HepG2 (cell line): ENCODE data around the gene ING1. TPM values are rescaled to one million over a fixed set of nuclear protein-coding genes. Genes with fewer than 3 reads are reported as not detected.

Experiments
- ATAC-seq: fragments of 200-7000 bp; cut with Tn5 transposase; 3 replicates; pipeline ENCODE4 v1.9.1; 2020; ENCODE audit warnings: mild to moderate bottlenecking, moderate library complexity
- BruUV-seq: library from RNA; stranded (reverse); fragments of 400-500 nt; replicated peaks from 2 replicates; lab custom pipeline; 2021; lab: Mats Ljungman, UMichigan
- CTCF ChIA-PET: fragments of 300-600 bp; formaldehyde crosslinking; extraction: SDS; loops from one replicate; lab custom pipeline; 2021; ENCODE audit warnings: low total read pairs, inconsistent platforms, low intra/inter-chr PET ratio; lab: Yijun Ruan, JAX
- POLR2A ChIA-PET: fragments of 350-600 bp; sonication (Branson Sonifier 250); formaldehyde crosslinking; loops from one replicate; lab custom pipeline; 2020; ENCODE audit warnings: antibody characterized with exemption, inconsistent platforms; lab: Yijun Ruan, JAX
- DNase-seq: peaks from one replicate; pipeline ENCODE4 v3.0.0-alpha.2; 2015; ENCODE audit warnings: low spot score
- FAIRE-seq: peaks from 3 replicates; lab custom pipeline; 2011; peaks lifted over from hg19 to GRCh38; lab: Jason Lieb, UNC
- H2AFZ ChIP-seq: one replicate; pipeline ENCODE4 v1.6.1; 2011; ENCODE audit warnings: low read length, inconsistent platforms
- H3K27ac ChIP-seq: fragments of 300-600 bp; 3 replicates; pipeline ENCODE4 v1.8.0; 2011; ENCODE audit warnings: mixed run types, mild to moderate bottlenecking, mixed read lengths, low read length, inconsistent platforms; ENCODE audit not compliant: insufficient read depth; ENCODE audit errors: extremely low read length
- H3K27me3 ChIP-seq, 2 experiments: fragments of 200-600 bp in 1 of 2; 2 replicates in 1 of 2; 3 replicates in 1 of 2; pipeline versions ENCODE4 v1.6.0 to v1.8.0; 2011; ENCODE audit warnings: low read length in 2 of 2, mild to moderate bottlenecking in 2 of 2, moderate library complexity in 2 of 2, inconsistent platforms in 1 of 2; ENCODE audit not compliant: insufficient read depth in 2 of 2, control insufficient read depth in 1 of 2
- H3K36me3 ChIP-seq, 2 experiments: fragments of 200-600 bp in 1 of 2; replicated peaks in 1 of 2; 2 replicates in 1 of 2; 3 replicates in 1 of 2; pipeline versions ENCODE4 v1.5.1 to v1.8.0; 2011; ENCODE audit warnings: low read length in 2 of 2, inconsistent platforms in 1 of 2; ENCODE audit not compliant: insufficient read depth in 2 of 2, control insufficient read depth in 1 of 2
- H3K4me1 ChIP-seq: 2 replicates; pipeline ENCODE4 v1.5.1; 2012; ENCODE audit warnings: low read length, inconsistent platforms; ENCODE audit not compliant: insufficient read depth
- H3K4me2 ChIP-seq: 2 replicates; pipeline ENCODE4 v1.6.0; 2011; ENCODE audit warnings: low read depth, low read length, inconsistent platforms
- H3K4me3 ChIP-seq, 3 experiments: fragments of 200-600 bp in 1 of 3; sonication (generic), shearing (Covaris generic) in 1 of 3; replicated peaks in 1 of 3; 2 replicates each; pipeline ENCODE4 v1.5.1; 2011 to 2016; ENCODE audit warnings: low read length in 3 of 3, inconsistent platforms in 2 of 3, low read depth in 2 of 3, mild to moderate bottlenecking in 2 of 3, control low read depth in 1 of 3, mixed read lengths in 1 of 3; ENCODE audit not compliant: insufficient read depth in 1 of 3
- H3K79me2 ChIP-seq: one replicate; pipeline ENCODE4 v1.6.1; 2011; ENCODE audit warnings: low read length, inconsistent platforms; ENCODE audit not compliant: insufficient read depth
- H3K9ac ChIP-seq: 2 replicates; pipeline ENCODE4 v1.6.0; 2011; ENCODE audit warnings: mild to moderate bottlenecking, low read depth, low read length, inconsistent platforms; ENCODE audit not compliant: insufficient read depth
- H3K9me3 ChIP-seq: 2 replicates; pipeline ENCODE4 v1.5.1; 2012; ENCODE audit warnings: mild to moderate bottlenecking, low read length
- H4K20me1 ChIP-seq: 2 replicates; pipeline ENCODE4 v1.6.0; 2011; ENCODE audit warnings: inconsistent platforms, mild to moderate bottlenecking, low read length, moderate library complexity; ENCODE audit not compliant: insufficient read depth
- KDM3A ChIP-seq: IDR thresholded peaks from 2 replicates; pipeline ENCODE4 v1.6.1; 2018; ENCODE audit warnings: low read depth, missing compliant biosample characterization
- KLF15 ChIP-seq: sonication (generic); formaldehyde crosslinking; IDR thresholded peaks from 2 replicates; pipeline ENCODE4 v1.8.1; 2023; ENCODE audit warnings: borderline replicate concordance, mild to moderate bottlenecking, inconsistent platforms, missing genetic modification reagents, mixed read lengths
- MEIS2 ChIP-seq: sonication (generic); formaldehyde crosslinking; IDR thresholded peaks from 2 replicates; pipeline ENCODE4 v1.9.0; 2021; ENCODE audit warnings: mild to moderate bottlenecking, missing genetic modification reagents
- RBM39 ChIP-seq: fragments of 200-400 bp; formaldehyde crosslinking; IDR thresholded peaks from one replicate; pipeline ENCODE4 v1.6.1; 2018; ENCODE audit warnings: antibody characterized with exemption, mild to moderate bottlenecking, low read depth, low read length; ENCODE audit not compliant: poor library complexity, severe bottlenecking
- RELA ChIP-seq: sonication (generic); formaldehyde crosslinking; IDR thresholded peaks from 2 replicates; pipeline ENCODE4 v1.4.0; 2020; ENCODE audit warnings: missing genetic modification reagents
- RXRB ChIP-seq: IDR thresholded peaks from 2 replicates; pipeline ENCODE4 v1.6.1; 2016; ENCODE audit warnings: borderline replicate concordance, missing genetic modification reagents, missing compliant biosample characterization
- SPEN ChIP-seq: sonication (generic); formaldehyde crosslinking; IDR thresholded peaks from 2 replicates; pipeline ENCODE4 v1.5.1; 2020; ENCODE audit warnings: low read depth, mild to moderate bottlenecking, missing genetic modification reagents
- THYN1 ChIP-seq: sonication (generic); formaldehyde crosslinking; IDR thresholded peaks from 2 replicates; pipeline ENCODE4 v1.8.1; 2023; ENCODE audit warnings: low read depth, mild to moderate bottlenecking, moderate library complexity, missing genetic modification reagents, borderline replicate concordance
- ZFP36 ChIP-seq: fragments of 150-350 bp; IDR thresholded peaks from 2 replicates; pipeline ENCODE4 v1.6.1; 2018; ENCODE audit warnings: borderline replicate concordance, low read length, low read depth; ENCODE audit not compliant: partially characterized antibody
- ZMYM3 ChIP-seq: sonication (generic); formaldehyde crosslinking; IDR thresholded peaks from 2 replicates; pipeline ENCODE4 v1.5.1; 2020; ENCODE audit warnings: mild to moderate bottlenecking, missing genetic modification reagents
- ZNF580 ChIP-seq: IDR thresholded peaks from 2 replicates; pipeline ENCODE4 v1.6.1; 2016; ENCODE audit warnings: low read depth, borderline replicate concordance
- WGBS: methylation state at CpG from one replicate; pipeline ENCODE4 v1.1.6; 2017; ENCODE audit warnings: low lambda C conversion rate; 5-methylcytosine and 5-hydroxymethylcytosine counted together
- in situ Hi-C: cut with HindIII; loops from 2 replicates; pipeline ENCODE4 v1.10.0; 2017; ENCODE audit warnings: low pct_unique_long_range_greater_than_20kb; ENCODE audit not compliant: extremely low pct_ligation_motif_present
- intact Hi-C: fragments of 100-400 bp; cut with micrococcal nuclease; formaldehyde crosslinking; loops from one replicate; pipeline ENCODE4 v1.10.0; 2022; ENCODE audit not compliant: unreplicated experiment
- polyA plus RNA-seq, 8 experiments: library from polyadenylated mRNA; depleted of rRNA in 3 of 8; stranded (reverse) in 7 of 8; unstranded in 1 of 8; fragments of >200 nt; fragmentation: Illumina TruSeq in 4 of 8; extraction: Trizol in 4 of 8; gene quantifications; 2 replicates each; pipeline versions ENCODE4 v1.2.1 to v1.2.3, GENCODE V29; 2011 to 2016; ENCODE audit warnings: low read depth in 4 of 8, missing spikeins in 1 of 8, mixed read lengths in 1 of 8; ENCODE audit not compliant: insufficient read depth in 1 of 8
- total RNA-seq, 5 experiments: library from RNA; depleted of rRNA; stranded (reverse); fragments of >200 nt; fragmentation: Illumina TruSeq; extraction: Trizol; gene quantifications; 2 replicates each; pipeline ENCODE4 v1.2.3, GENCODE V29; 2016; ENCODE audit warnings: low read depth in 1 of 5
- TF ChIP-seq, protein P1 (sequence below): sonication (generic); formaldehyde crosslinking; IDR thresholded peaks from 2 replicates; pipeline ENCODE4 v1.8.0; 2022; ENCODE audit warnings: missing genetic modification reagents, mild to moderate bottlenecking, inconsistent platforms, borderline replicate concordance
- TF ChIP-seq, protein P2 (sequence below): sonication (generic); formaldehyde crosslinking; IDR thresholded peaks from 2 replicates; pipeline ENCODE4 v1.8.0; 2022; ENCODE audit warnings: mild to moderate bottlenecking, missing genetic modification reagents; ENCODE audit not compliant: insufficient replicate concordance

Gene ING1
- total and polyA plus RNA-seq, 2 of the 13 experiments (the other 11 are each of a cell fraction or from before 2014, with no cell fraction given), result 8.1 to 16.1 TPM

GRCh38 chr13:110748271-110748670 is 34.8 kb downstream of the ING1 start:
- Histone ChIP-seq H3K27ac (no peak overlapping the region), H3K79me2 (no peaks in the 10 kb centered on the region), H3K36me3 (no peaks in the 10 kb centered on the region), H4K20me1 (no peaks in the 10 kb centered on the region), H3K4me1 (no peaks in the 10 kb centered on the region), H2AFZ (no peak overlapping the region), H3K4me3 (no peak overlapping the region), H3K9ac (no peak overlapping the region), H3K4me2 (no peak overlapping the region), H3K27me3 (no peaks in the 10 kb centered on the region), H3K9me3 (peaks cover 13% of the 10 kb centered on the region)
- CTCF ChIA-PET, result no interaction called here
- 74% methylated on average over 4 of the region's 4 CpGs for WGBS
- DNase-seq (no peak), ATAC-seq (no peak), FAIRE-seq (no peak)
- intact Hi-C loops (no loop called here), in situ Hi-C loops (no loop called here)
- POLR2A ChIA-PET, result no interaction called here
- no TSS peak for BruUV-seq
- TF ChIP-seq ZNF580 (no peak), RELA (CRISPR knock-in tag) (no peak), KLF15 (no peak), RBM39 (no peak), RXRB (CRISPR knock-in tag) (no peak)
- TF ChIP-seq, protein P1, sequence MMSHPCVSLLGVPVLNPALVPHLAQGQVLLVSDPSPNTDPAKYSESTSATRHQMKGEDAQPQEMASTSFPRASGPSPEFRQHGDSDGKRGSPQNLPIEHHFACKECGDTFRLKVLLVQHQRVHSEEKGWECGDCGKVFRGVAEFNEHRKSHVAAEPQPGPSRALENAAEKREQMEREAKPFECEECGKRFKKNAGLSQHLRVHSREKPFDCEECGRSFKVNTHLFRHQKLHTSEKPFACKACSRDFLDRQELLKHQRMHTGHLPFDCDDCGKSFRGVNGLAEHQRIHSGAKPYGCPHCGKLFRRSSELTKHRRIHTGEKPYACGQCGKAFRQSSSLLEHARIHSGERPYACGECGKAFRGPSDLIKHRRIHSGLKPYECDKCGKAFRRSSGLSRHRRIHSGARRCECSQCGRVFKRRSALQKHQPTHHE, result no peak

DNA sequence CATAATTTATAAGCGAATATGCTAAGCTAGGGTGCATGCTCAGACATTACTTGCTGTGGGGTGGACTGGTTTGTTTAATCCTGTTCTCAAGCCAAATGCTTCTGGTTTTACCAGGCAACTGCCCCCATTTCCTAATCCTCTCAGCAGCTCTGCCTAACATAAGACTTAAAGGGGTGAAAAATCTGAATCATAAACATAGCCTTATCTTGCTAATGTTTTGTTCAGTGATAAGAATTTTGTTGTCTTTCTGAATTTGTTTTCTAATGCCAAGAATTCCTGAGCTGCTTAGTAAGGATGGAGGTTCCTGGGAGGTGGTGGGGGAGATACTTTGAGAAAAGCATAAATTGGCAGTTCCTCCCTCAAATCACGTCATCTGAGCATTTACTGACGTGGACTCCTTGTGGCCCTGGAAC is 42.7 kb downstream of the ING1 start:
- intact Hi-C loops, result no loop called here
- WGBS, result 17% methylated on average over 3 of the region's 3 CpGs
- Histone ChIP-seq H4K20me1 (no peaks in the 10 kb centered on the region), H3K4me3 (no peak overlapping the region), H3K9me3 (no peaks in the 10 kb centered on the region), H3K27ac (no peak overlapping the region), H3K9ac (no peak overlapping the region), H3K36me3 (no peaks in the 10 kb centered on the region), H3K4me1 (no peaks in the 10 kb centered on the region), H3K27me3 (no peaks in the 10 kb centered on the region; a peak in 1 of 5 replicates), H2AFZ (no peak overlapping the region), H3K4me2 (no peak overlapping the region), H3K79me2 (no peaks in the 10 kb centered on the region)
- POLR2A ChIA-PET, result no interaction called here
- DNase-seq (no peak), FAIRE-seq (no peak), ATAC-seq (no peak)
- CTCF ChIA-PET, result no interaction called here
- in situ Hi-C loops, result no loop called here
- BruUV-seq, result no TSS peak
- no peak for TF ChIP-seq ZMYM3 (CRISPR knock-in tag)
- TF ChIP-seq MEIS2, result no peak
- TF ChIP-seq ZFP36, result no peak
- no peak for TF ChIP-seq KDM3A
- TF ChIP-seq THYN1 (CRISPR knock-in tag), result no peak
- TF ChIP-seq, protein P2, sequence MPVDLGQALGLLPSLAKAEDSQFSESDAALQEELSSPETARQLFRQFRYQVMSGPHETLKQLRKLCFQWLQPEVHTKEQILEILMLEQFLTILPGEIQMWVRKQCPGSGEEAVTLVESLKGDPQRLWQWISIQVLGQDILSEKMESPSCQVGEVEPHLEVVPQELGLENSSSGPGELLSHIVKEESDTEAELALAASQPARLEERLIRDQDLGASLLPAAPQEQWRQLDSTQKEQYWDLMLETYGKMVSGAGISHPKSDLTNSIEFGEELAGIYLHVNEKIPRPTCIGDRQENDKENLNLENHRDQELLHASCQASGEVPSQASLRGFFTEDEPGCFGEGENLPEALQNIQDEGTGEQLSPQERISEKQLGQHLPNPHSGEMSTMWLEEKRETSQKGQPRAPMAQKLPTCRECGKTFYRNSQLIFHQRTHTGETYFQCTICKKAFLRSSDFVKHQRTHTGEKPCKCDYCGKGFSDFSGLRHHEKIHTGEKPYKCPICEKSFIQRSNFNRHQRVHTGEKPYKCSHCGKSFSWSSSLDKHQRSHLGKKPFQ (CRISPR knock-in tag), result no peak
- no peak for TF ChIP-seq SPEN (CRISPR knock-in tag)
